Measurements from ENCODE around the gene TAF4B.

GRCh38 chr18:26417190-26417589, 190.9 kb downstream of the TAF4B start:
- TF ChIP-seq POLR2A (IDR thresholded peaks at IDR 0.05; ENCODE audit: control extremely low read depth in 1 of 2, low read depth in 2 of 2, low read length in 2 of 2) = no peak
- TF ChIP-seq TAF1 (IDR thresholded peaks at IDR 0.05; ENCODE audit: low read depth, low read length) = no peak
- TF ChIP-seq SIN3A (conservative IDR thresholded peaks at IDR 0.05 in 1 of 2, IDR thresholded peaks at IDR 0.05 in 1 of 2; ENCODE audit: low read depth in 1 of 2, low read length in 2 of 2) = no peak
- TF ChIP-seq CHD1 (IDR thresholded peaks at IDR 0.05; ENCODE audit: low read depth, low read length) = no peak
- no peak for TF ChIP-seq CTCF (IDR thresholded peaks at IDR 0.05; ENCODE audit: control extremely low read depth in 1 of 3, insufficient read depth in 1 of 3, low read depth in 1 of 3, low read length in 3 of 3)
- TF ChIP-seq RBBP5 (IDR thresholded peaks at IDR 0.05; ENCODE audit: borderline replicate concordance, low read depth, low read length) = no peak
- no peak for TF ChIP-seq RFX5 (IDR thresholded peaks at IDR 0.05; ENCODE audit: borderline replicate concordance, low read depth, low read length)
- no peak for TF ChIP-seq POLR2AphosphoS5 (IDR thresholded peaks at IDR 0.05; ENCODE audit: low read depth, low read length)
- no peak for TF ChIP-seq TCF12 (IDR thresholded peaks at IDR 0.05; ENCODE audit: low read depth, low read length)
- no peak for TF ChIP-seq USF2 (IDR thresholded peaks at IDR 0.05; ENCODE audit: low read length)
- TF ChIP-seq CEBPB (IDR thresholded peaks at IDR 0.05; ENCODE audit: low read depth, low read length) = no peak
- TF ChIP-seq SUZ12 (IDR thresholded peaks at IDR 0.05; ENCODE audit: low read length) = no peak
- TF ChIP-seq, protein P1, sequence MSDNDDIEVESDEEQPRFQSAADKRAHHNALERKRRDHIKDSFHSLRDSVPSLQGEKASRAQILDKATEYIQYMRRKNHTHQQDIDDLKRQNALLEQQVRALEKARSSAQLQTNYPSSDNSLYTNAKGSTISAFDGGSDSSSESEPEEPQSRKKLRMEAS (IDR thresholded peaks at IDR 0.05) = no peak
- TF ChIP-seq ZNF274 (IDR thresholded peaks at IDR 0.05; ENCODE audit: borderline replicate concordance, extremely low read depth, low read length) = no peak
